Neuron (in vitro differentiated cells): ENCODE measurements around the gene BCAP31.
"Not testable (repeated sequence)": the region's sequence is repeated elsewhere in the genome, so short reads cannot be mapped to it uniquely, and the experiment has no call there.

Experiments used
- H2AFZ ChIP-seq: one replicate; pipeline ENCODE4 v1.6.1; 2013; ENCODE audit warnings: low read depth, mild to moderate bottlenecking, inconsistent platforms, low read length, moderate library complexity
- H3K27me3 ChIP-seq: one replicate; pipeline ENCODE4 v1.6.1; 2013; ENCODE audit warnings: low read length; ENCODE audit not compliant: insufficient read depth
- H3K36me3 ChIP-seq: one replicate; pipeline ENCODE4 v1.6.1; 2013; ENCODE audit warnings: low read length; ENCODE audit not compliant: insufficient read depth
- H3K4me1 ChIP-seq: one replicate; pipeline ENCODE4 v1.6.1; 2013; ENCODE audit warnings: low read length; ENCODE audit not compliant: insufficient read depth
- H3K4me3 ChIP-seq: 2 replicates; pipeline ENCODE4 v1.5.1; 2013; ENCODE audit warnings: mild to moderate bottlenecking, low read length, moderate library complexity
- H3K9me3 ChIP-seq: one replicate; pipeline ENCODE4 v1.6.1; 2013; ENCODE audit warnings: low read length

BCAP31 gene

DNA sequence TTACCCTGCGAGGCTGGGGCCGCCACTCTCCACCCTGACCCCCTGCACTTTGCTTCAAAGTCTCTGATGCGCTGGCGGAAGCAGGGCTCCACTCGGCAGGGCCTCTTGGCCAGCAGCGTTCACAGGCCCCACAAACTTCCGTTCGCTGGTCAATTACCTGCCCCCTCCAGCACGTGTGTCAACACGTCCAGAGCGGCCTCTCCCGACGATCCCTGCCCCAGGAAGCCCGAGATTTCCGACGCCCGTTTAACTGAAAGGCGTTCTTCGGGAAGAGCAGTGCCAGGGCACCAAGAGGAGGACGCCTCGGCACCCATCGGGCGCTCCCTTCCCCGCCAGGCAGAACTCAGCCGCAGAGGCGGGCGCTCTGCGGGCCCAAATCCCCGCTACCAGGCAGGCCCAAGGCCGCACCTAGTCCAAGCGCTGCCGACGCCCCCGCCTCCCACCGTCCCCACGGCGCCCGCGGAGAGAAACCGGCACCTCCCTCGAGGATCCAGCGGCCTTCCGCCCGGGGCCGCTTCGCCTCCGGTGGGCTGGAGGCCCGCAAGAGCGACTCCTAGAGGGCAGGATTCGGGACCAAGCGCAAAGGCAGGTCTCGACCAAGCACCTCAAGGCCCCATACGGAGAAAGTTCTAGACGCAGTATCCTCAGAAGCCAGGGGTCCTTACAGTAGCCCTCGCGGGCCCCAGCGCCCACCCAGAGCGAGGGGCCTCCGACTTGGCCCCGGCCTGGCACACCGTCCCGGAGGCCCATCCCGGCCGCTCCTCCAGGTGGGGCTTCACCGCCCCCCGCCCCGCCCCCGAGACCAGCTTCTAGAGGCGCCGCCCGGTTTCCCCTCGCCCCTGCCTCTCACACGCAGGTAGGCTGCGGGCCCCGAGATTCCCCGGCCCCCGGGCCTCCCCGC lies 586 bp downstream of the BCAP31 start:
- no peaks in the 10 kb centered on the region for H3K27me3 ChIP-seq

DNA sequence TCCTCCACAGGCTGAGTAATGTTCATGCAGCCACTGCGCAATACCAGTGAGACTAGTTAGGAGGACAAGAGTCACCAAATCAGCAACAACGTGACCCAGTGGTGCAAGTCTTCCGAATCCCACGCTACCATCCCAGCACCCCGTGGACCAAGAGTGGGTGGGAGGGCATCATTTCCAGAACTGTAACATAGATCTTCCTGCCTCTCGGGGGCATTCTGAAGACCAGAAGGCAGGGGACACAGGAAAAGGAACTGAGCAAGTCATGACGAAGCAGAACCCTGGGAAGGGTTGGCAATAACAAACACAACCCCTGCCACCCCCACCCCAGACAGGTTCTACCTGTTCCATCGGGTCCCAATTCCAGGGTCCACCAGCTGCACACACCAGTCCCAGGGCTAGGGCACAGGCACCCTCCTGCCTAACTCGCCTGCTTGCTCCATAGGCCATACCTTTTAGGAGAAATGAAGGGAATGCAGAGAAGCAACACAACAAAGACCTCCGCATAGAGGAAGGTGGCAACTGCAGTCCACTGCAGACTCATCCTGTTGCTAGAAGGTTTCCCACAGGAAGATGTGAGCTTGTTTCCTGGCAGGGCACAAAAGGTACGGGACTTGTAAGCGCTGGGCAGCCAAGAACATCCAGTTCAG lies 1.4 kb downstream of the BCAP31 start:
- peaks cover 33% of the 10 kb centered on the region for H3K4me1 ChIP-seq
- no peaks in the 10 kb centered on the region for H3K27me3 ChIP-seq
- peaks cover 9% of the 10 kb centered on the region for H3K36me3 ChIP-seq
- peak overlapping the region; percentile 49 for H3K4me3 ChIP-seq
- H2AFZ ChIP-seq = no peak overlapping the region
- H3K9me3 ChIP-seq = no peaks in the 10 kb centered on the region

More for the DNA sequence above, 586 bp downstream of the BCAP31 start:
- Histone ChIP-seq H3K36me3 (peaks cover 9% of the 10 kb centered on the region), H3K9me3 (no peaks in the 10 kb centered on the region), H2AFZ (no peak overlapping the region), H3K4me1 (peaks cover 35% of the 10 kb centered on the region), H3K4me3 (peak overlapping the region; percentile 49)

DNA sequence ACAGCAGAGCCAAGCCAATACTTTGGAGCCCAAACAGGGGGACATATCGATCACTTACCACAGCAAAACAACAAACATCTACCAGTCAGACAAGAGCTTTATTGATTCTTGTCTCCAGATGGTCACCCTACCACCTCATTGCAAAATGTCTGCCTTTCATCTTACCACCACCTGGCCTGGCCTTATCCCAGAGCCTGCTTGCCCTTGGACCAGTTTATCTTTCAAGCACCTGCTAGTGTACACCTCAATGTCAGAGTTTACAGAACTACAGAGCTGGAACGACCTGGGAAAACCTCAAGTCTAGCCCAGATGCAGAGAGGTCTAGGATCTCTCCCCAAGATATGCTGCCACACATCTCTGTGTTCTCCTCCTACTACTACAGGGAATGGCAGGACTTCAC lies 4.5 kb downstream of the BCAP31 start:
- Histone ChIP-seq H3K36me3 (peaks cover 24% of the 10 kb centered on the region), H3K27me3 (peaks cover 3% of the 10 kb centered on the region), H3K4me3 (no peak overlapping the region)

DNA sequence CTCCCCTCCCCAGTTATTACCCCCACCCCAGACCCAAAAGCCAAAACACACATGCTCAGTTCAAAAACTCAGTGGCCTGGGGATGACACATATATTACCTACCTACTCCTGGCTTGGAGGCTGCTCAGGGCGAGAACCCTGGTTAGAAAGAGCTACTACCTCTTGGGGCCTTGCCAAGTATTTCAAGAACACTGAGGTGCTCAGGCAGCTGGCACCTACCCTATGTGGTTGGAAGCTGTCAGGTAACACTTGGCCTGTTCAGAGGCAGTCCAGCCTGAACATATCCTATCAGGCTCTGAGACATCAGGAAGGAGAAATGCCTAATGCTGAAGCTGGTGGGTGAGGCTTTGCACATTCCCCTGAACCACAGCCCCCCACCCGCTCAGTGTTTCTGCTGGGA lies 4.9 kb downstream of the BCAP31 start:
- Histone ChIP-seq H3K4me1 (peaks cover 5% of the 10 kb centered on the region), H3K36me3 (peaks cover 28% of the 10 kb centered on the region)

More for the DNA sequence above, 4.5 kb downstream of the BCAP31 start:
- Histone ChIP-seq H2AFZ (no peak overlapping the region), H3K4me1 (peaks cover 6% of the 10 kb centered on the region), H3K9me3 (no peaks in the 10 kb centered on the region)

DNA sequence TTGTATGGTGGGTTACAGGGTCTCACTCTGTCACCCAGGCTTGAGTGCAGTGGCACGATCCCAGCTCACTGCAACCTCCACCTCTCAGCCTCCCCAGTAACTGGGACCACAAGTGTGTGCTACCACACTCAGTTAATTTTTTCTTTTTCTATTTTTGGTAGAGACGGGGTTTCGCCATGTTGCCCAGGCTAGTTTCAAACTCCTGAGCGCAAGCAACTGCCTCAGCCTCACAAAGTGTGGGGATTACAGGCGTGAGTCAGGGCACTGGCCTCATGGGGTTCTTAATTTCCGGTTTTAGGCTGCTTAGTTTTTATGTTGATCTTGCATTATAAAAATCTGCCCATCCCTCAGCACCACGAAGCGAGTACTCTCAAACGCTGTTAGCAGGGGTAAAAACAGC lies 6.7 kb downstream of the BCAP31 start:
- Histone ChIP-seq H3K4me3 (no peak overlapping the region), H3K27me3 (peaks cover 3% of the 10 kb centered on the region), H3K36me3 (peaks cover 31% of the 10 kb centered on the region), H3K4me1 (no peaks in the 10 kb centered on the region), H2AFZ (no peak overlapping the region), H3K9me3 (no peaks in the 10 kb centered on the region)

More for the DNA sequence above, 4.9 kb downstream of the BCAP31 start:
- Histone ChIP-seq H3K4me3 (no peak overlapping the region), H3K9me3 (no peaks in the 10 kb centered on the region), H3K27me3 (peaks cover 3% of the 10 kb centered on the region), H2AFZ (no peak overlapping the region)

DNA sequence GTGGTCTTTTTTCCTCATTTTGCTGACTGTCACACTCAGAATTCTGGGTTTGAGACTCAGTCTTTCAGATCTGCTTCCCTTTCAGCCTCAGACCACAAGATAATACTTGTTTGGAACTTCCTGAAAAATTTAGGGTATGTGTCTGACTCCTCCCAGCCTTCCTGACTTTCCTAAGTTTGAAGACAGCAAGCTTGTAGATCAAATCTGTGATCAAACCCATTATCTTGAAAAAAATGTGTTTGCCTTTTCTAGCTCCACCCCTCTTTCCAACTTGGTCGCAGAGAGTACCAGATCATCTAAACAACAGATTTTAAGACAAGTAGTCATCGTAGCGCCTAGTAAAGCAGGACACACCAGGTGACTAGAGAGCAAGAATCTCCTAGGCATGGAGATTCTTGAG lies 9.9 kb downstream of the BCAP31 start:
- no peak overlapping the region for H3K4me3 ChIP-seq
- no peaks in the 10 kb centered on the region for H3K4me1 ChIP-seq
- peaks cover 25% of the 10 kb centered on the region for H3K36me3 ChIP-seq
- no peak overlapping the region for H2AFZ ChIP-seq
- peaks cover 6% of the 10 kb centered on the region for H3K27me3 ChIP-seq
- H3K9me3 ChIP-seq = no peaks in the 10 kb centered on the region

DNA sequence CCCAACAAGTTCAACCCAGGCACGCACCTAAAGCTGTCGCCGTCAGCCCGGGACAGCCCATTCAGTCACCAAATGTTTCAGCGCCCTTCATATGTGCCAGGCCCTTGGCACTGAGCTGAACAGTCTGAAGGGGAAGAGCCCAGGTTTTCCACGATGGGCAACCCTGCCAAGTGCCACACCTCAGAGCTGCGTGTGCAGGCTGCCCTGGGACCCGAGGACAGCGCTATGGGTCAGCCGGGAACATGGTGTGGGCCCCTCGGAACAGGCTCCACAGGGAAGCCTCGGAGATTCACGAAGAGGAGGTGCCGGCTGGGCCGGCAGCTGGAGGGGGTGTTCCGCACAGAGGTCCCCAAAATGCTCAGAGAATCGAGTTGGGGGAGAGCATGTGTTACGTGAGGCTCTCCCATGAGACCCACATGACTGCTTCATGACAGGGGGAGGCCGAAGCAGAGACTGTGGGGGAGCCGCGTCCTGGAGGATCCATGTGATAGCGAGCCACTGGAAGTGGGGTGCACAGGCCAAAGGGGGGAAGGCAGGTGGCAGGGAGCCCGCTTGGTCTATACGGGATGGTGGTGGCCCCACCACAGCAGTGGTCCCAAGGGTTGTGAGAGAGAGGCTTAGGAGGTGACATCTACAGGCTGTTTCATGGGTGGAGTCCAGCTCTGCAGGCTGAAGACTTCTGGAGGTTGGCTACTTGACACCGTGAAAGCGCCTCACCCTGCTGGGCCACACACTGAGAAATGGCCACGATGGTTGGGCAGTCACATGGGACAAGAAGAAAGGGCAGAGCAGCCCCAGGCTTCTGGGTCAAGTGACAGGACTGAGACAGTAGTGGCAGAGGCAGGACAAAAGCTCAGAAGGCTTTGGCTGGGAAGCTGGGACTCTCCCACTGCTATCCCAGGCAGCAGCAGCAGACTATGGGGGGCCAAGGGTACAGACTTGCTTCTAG lies 14.2 kb downstream of the BCAP31 start:
- no peaks in the 10 kb centered on the region for H3K9me3 ChIP-seq
- H3K4me3 ChIP-seq = no peak overlapping the region
- peaks cover 14% of the 10 kb centered on the region for H3K36me3 ChIP-seq
- no peak overlapping the region for H2AFZ ChIP-seq
- peaks cover 7% of the 10 kb centered on the region for H3K27me3 ChIP-seq
- peaks cover 2% of the 10 kb centered on the region for H3K4me1 ChIP-seq

DNA sequence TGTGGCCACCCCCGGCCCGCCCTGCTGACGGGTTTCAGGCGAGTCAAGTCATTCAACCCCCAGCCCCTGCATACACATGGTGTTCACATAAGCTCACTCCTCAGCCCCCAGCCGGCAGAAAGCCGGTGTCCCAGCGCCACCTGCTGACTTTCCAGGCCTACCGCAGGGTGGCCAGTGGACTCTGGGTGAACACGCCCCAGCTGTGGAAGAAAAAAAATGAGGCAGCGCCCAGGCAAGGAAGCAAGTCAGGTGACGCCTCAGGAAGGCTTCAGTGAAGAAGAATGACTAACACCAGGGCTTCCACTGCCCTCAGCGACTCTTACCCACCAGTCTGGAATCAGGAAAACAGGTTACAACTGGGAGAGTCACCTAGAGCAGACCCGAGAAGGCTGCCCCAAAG lies 15.8 kb downstream of the BCAP31 start:
- Histone ChIP-seq H3K9me3 (no peaks in the 10 kb centered on the region), H3K4me3 (no peak overlapping the region), H3K36me3 (peaks cover 3% of the 10 kb centered on the region), H2AFZ (no peak overlapping the region), H3K27me3 (peaks cover 12% of the 10 kb centered on the region), H3K4me1 (peaks cover 2% of the 10 kb centered on the region)

DNA sequence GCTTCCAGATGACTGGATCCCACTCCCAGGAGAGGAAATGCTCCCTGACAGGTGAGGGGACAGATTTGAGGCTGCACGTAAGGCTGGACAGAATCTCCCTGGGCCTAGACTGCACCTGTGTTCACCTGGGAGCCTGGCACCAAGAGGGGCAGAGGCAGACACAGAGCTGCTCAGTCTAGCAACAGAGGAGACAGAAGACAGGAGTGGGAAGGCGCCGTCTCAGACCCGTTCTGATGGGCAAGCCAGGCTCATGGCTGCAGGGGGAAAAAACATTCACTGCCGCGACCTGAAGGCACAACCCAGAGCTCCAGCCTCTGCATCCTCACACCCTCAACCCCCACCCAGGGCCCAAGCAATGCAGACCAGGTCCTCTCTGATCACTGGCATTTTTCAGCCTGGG lies 16.8 kb downstream of the BCAP31 start:
- peaks cover 2% of the 10 kb centered on the region for H3K4me1 ChIP-seq
- no peaks in the 10 kb centered on the region for H3K9me3 ChIP-seq
- no peak overlapping the region for H3K4me3 ChIP-seq
- H3K36me3 ChIP-seq = peaks cover 3% of the 10 kb centered on the region
- H2AFZ ChIP-seq = no peak overlapping the region
- H3K27me3 ChIP-seq = peaks cover 12% of the 10 kb centered on the region

DNA sequence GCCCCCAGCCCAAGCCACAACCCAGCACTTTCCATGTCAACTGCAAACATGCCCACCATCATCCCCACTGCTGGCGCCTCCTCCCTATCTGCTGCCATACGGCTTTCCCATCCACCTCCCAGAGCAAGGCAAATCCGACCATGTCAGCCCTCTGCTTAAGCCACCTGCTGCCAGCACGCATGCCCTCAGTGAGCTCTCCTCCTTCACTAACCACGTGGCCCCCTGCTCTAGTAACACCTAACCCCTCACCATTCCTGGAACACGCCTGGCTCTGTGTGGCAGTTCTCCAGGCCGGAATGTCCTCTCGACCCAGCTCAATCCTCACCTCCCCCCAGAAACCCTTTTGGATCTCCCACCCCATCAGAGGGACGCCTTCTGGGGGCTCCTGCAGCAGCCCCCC lies 17.4 kb downstream of the BCAP31 start:
- peaks cover 2% of the 10 kb centered on the region for H3K4me1 ChIP-seq
- peaks cover 12% of the 10 kb centered on the region for H3K27me3 ChIP-seq
- no peaks in the 10 kb centered on the region for H3K9me3 ChIP-seq
- no peak overlapping the region for H3K4me3 ChIP-seq
- no peak overlapping the region for H2AFZ ChIP-seq
- H3K36me3 ChIP-seq = peaks cover 5% of the 10 kb centered on the region

DNA sequence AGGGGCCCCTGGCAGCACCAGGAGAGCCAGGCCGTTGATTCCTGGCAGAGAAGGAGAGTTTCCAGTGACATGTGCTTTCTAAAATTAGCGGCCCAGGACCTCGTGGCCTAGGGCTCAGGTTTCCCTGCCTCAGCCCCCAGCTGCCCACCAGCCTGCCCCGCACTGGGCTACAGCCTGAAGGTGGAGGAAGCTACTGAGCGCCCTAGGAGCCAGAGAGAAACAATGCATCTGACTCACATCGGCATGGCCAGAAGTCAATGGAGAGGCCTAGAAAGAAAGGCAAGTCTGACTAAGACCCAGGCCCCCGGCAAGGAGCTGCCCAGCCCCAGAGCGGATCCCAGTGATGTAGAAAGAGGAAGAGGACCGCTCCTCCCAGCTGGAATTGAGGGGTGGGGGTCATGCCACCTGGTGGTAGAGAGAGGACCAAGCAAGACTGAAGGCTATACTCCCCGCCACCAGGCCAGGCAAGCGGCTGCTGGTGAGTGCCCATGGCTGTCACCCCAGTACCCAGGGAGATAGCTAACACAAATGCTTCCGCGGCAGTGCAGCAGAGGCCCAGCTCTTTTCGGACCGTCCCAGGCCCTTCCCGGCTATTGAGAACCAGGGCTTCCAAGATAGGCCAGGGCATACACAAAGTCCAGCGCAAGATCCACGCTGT lies 18.7 kb downstream of the BCAP31 start:
- not testable (repeated sequence) for H3K4me3 ChIP-seq, H2AFZ ChIP-seq, H3K9me3 ChIP-seq, H3K4me1 ChIP-seq, H3K36me3 ChIP-seq
- H3K27me3 ChIP-seq = peaks cover 12% of the 10 kb centered on the region

DNA sequence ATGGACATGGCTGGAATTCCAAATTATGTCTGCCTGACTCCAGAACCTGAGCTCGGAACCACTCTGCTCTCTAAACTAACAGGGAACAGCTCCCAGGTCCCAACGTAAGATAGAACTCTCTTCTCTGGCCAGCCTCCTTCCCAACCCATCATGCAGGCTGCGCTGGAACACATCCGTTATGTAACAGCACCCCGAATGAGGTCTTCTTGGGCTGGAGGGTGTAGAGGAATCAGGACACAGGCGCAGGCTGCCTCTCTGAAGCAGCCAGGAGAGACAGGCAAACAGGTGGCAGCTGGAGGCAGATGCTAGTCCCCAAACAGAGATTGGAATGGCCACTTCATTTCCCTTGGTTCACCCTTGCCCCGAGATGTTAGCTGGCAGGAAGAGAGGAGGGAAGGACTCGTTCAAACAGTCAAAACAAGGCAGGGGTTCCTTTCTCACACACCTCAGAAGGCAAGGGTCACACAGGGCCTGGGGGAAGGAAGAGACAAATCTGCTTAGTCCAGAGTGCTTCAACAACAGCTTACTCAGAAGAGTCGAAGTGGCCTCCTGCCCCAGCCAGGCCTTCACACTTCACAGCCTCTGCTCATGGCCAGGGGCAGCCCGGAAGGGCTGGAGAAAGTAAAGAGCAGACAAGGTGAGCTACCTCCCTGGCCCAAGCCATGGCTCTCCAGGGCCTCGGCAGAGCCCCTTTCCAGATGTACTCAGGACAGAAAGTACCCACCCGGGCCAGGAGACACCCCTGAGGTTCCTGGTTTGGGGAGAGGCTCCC lies 19.4 kb downstream of the BCAP31 start:
- H3K4me1 ChIP-seq, H2AFZ ChIP-seq, H3K4me3 ChIP-seq, H3K9me3 ChIP-seq, H3K36me3 ChIP-seq: not testable (repeated sequence)
- H3K27me3 ChIP-seq = peaks cover 12% of the 10 kb centered on the region
